Left lung (tissue), 10 donors: ENCODE measurements around the gene DNAJC5. TPM values are rescaled to one million over a fixed set of nuclear protein-coding genes. Genes with fewer than 3 reads are reported as not detected.

Source experiments
- ATAC-seq: fragments of 200-7000 bp; cut with Tn5 transposase; one replicate; pipeline ENCODE4 v1.9.1; 2020; ENCODE audit warnings: moderate library complexity
- DNase-seq, 4 donors: peaks; one replicate each; pipeline ENCODE4 v3.0.0-alpha.2; 2013 to 2020
- H3K27ac ChIP-seq, 2 donors: fragments of 200-600 bp; sonication (generic) in 1 of 2; one replicate each; pipeline versions ENCODE4 v1.5.0 to v1.8.0; 2020 to 2021
- H3K27me3 ChIP-seq, 2 donors: fragments of 200-600 bp; sonication (generic) in 1 of 2; one replicate each; pipeline versions ENCODE4 v1.5.0 to v1.8.0; 2020 to 2021
- H3K36me3 ChIP-seq, 2 donors: fragments of 200-600 bp; sonication (generic) in 1 of 2; one replicate each; pipeline versions ENCODE4 v1.5.0 to v1.8.0; 2020 to 2021
- H3K4me1 ChIP-seq, 2 donors: fragments of 200-600 bp; one replicate each; pipeline ENCODE4 v1.8.0; 2021
- H3K4me3 ChIP-seq, 2 donors: fragments of 200-600 bp; sonication (generic) in 1 of 2; one replicate each; pipeline versions ENCODE4 v1.5.0 to v1.8.0; 2020 to 2021; ENCODE audit warnings: mild to moderate bottlenecking in 1 of 2
- H3K9me3 ChIP-seq, 2 donors: fragments of 200-600 bp; sonication (generic) in 1 of 2; one replicate each; pipeline versions ENCODE4 v1.5.0 to v1.8.0; 2020 to 2021
- intact Hi-C, 2 donors: fragments of 100-400 bp; cut with DNase I; formaldehyde crosslinking; loops; one replicate each; pipeline versions ENCODE4 v1.11.2 to v1.14.2; 2022
- microRNA-seq, 2 donors: library from miRNA; unstranded; fragments of <30 nt; microRNA quantifications; one replicate each; pipeline ENCODE4, GENCODE V29; 2019
- polyA plus RNA-seq, 6 donors: library from polyadenylated mRNA; unstranded; fragments of 120-200 nt; gene quantifications; one replicate each; pipeline ENCODE4 v1.2.1, GENCODE V29; 2013; ENCODE audit not compliant: insufficient read length in 6 of 6
- total RNA-seq, 2 donors: library from RNA; stranded (reverse); fragmentation: NEBNext Ultra II Directional; extraction: Animal tissue kit (Norgen Biotek cat#: 25700); gene quantifications; one replicate each; pipeline ENCODE4 v1.2.1, GENCODE V29; 2021
- TF ChIP-seq, protein P1 (sequence below), 2 donors: fragments of 200-600 bp; sonication (generic) in 1 of 2; IDR thresholded peaks; one replicate each; pipeline versions ENCODE4 v1.5.0 to v1.8.0; 2021; ENCODE audit warnings: antibody characterized with exemption in 2 of 2
- donor health status: DM: no; HTN: yes; CAD: no.
- donor health status: DM: no; HTN: no; CAD: no.

Gene DNAJC5
- total and polyA plus RNA-seq, 8 donors, result 17.5 to 59.5 (median 25.3) TPM

DNA sequence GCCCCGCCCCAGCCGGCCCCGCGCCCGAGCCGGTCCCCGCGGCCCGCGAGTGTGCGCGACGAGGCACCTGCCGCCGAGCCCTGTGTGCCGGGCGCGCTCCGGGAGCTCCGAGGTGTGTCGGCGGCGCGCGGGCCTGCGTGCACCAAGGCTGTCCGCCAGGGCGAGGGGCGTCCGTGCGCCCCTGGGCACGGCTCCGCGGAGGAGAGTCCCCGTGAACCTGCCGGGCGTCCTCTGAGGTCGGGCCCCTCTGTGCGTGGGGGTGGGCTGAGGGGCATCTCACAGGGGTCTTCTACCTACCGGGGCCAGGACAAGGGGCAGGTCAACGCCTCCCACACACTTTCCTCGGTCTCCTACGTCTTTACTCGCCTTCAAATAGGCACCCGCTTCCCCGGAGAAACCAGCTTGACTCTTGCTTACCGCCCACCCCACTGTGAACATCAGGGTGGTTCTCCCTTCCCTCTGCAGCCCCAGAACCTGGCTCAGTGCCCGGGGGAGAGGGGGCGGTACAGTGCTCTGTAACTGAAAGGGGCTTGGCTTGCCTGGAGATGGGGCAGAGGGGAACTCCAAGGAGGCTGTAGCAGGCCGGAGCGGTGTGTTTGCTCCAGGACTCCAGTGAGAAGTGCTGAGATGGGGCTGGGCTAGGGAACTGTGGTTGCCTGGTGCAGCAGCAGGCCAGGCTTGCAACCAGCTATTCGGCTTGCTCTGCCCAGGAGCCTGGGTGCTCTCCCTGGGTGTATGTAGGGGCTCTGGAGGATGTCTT lies 84.8 kb downstream of the DNAJC5 start, which contains the start of gene SAMD10:
Gene SAMD10, minus strand, starts transcription at position 86 of the 760 bp plus-strand sequence. CDS start 175 bp downstream, outside the sequence.
- TF ChIP-seq, protein P1, sequence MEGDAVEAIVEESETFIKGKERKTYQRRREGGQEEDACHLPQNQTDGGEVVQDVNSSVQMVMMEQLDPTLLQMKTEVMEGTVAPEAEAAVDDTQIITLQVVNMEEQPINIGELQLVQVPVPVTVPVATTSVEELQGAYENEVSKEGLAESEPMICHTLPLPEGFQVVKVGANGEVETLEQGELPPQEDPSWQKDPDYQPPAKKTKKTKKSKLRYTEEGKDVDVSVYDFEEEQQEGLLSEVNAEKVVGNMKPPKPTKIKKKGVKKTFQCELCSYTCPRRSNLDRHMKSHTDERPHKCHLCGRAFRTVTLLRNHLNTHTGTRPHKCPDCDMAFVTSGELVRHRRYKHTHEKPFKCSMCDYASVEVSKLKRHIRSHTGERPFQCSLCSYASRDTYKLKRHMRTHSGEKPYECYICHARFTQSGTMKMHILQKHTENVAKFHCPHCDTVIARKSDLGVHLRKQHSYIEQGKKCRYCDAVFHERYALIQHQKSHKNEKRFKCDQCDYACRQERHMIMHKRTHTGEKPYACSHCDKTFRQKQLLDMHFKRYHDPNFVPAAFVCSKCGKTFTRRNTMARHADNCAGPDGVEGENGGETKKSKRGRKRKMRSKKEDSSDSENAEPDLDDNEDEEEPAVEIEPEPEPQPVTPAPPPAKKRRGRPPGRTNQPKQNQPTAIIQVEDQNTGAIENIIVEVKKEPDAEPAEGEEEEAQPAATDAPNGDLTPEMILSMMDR (IDR thresholded peaks at IDR 0.05), result no peak

DNA sequence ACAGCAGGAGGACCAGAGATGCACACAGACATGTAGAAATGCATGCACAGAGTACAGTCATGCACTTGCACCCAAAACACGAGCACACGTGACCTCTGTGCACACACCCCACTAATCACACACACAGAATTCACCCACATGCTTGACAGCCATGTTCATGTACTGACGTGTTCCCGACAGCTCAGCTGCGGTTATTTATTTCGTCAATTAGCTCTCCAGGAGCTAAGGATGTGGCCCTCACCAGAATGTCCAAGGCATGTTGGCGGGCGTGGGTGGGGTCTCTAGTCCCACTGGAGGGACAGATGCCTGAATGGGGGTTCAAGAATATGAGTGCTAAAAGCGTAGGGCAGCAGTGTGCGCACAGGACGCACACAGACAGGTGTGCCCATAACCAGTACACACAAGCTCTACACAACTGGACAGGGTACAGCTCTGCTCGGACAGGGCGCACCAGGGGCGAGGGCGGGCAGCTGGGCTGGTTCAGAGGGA lies 85.4 kb downstream of the DNAJC5 start:
- Histone ChIP-seq H3K36me3 (peaks cover 0 to 30% of the 10 kb centered on the region in 2 donors), H3K9me3 (no peaks in the 10 kb centered on the region), H3K27ac (peak overlapping the region; percentile 23 to 90), H3K27me3 (no peaks in the 10 kb centered on the region), H3K4me3 (peak overlapping the region; percentile 97 to 99), H3K4me1 (peaks cover 22 to 53% of the 10 kb centered on the region in 2 donors)
- intact Hi-C loops, result no loop called here
- DNase-seq (no peak), ATAC-seq (peak; percentile 2)
- TF ChIP-seq, protein P1 (IDR thresholded peaks at IDR 0.05), result no peak

More for the DNA sequence above, 84.8 kb downstream of the DNAJC5 start, which contains the start of gene SAMD10:
- intact Hi-C loops, result no loop called here
- ATAC-seq (peak; percentile 14), DNase-seq (peak in 3 of 4 donors; percentile 56 to 79 (median 77))
- Histone ChIP-seq H3K36me3 (peaks cover 0 to 23% of the 10 kb centered on the region in 2 donors), H3K27ac (peak within 1 kb of the TSS; percentile 44 to 90), H3K27me3 (no peaks in the 10 kb centered on the region), H3K4me1 (peaks cover 22 to 53% of the 10 kb centered on the region in 2 donors), H3K4me3 (peak within 1 kb of the TSS; percentile 52 to 97), H3K9me3 (no peaks in the 10 kb centered on the region)

DNA sequence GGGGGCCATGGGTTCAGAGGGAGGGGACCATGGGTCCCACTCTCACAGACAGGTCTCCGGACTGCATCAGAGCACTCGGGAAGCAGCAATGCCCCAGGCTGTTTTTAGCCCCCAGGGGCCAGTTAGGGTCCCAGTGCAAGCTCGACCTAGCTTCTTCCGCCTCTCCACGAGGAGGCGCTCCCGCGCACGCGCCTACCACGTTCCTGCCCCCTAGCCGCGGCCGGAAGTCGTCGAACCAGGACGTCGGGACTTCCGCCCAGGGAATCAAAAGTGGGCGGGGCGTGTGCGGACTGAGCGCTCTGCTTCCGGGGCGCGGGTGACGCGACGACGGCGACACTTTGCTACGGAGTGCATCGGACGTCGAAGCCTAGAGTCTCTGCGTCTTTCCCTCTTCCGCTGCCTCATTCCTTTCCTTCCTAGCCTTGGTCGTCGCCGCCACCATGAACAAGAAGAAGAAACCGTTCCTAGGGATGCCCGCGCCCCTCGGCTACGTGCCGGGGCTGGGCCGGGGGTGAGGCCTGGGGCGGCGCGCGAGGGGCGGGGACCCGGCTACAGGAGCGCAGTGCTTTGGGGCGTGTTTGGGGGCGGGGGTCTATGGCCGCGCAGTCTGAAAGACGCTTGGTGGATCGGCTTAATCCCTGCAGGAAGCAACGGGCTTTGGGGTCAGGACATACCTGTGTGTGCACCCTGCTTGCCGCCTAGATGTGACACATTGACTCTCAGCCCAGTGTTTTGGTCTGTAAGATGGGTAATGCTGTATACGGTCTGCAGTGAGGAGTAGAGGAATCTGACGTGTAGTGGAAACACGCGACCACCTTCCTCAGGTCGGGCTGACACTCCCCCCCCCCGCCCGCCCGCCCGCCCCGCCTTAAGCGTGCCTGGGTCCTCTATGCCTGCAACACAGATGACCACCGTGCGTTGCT lies 86.1 kb downstream of the DNAJC5 start, which contains the start of gene PRPF6:
Gene PRPF6, plus strand, starts transcription at position 327 of the 923 bp plus-strand sequence. Its CDS starts 114 bp downstream, at position 441.
- TF ChIP-seq, protein P1 (IDR thresholded peaks at IDR 0.05), result peak; percentile 59 to 73
- H3K9me3 ChIP-seq, result no peaks in the 10 kb centered on the region
- H3K4me1 ChIP-seq, result peaks cover 22 to 53% of the 10 kb centered on the region in 2 donors
- peaks cover 0 to 33% of the 10 kb centered on the region in 2 donors for H3K36me3 ChIP-seq
- peak within 1 kb of the TSS; percentile 97 to 99 for H3K4me3 ChIP-seq
- H3K27me3 ChIP-seq, result no peaks in the 10 kb centered on the region
- intact Hi-C loops, result no loop called here
- DNase-seq, result peak; percentile 89 to 99 (median 96)
- peak within 1 kb of the TSS; percentile 23 to 90 for H3K27ac ChIP-seq
- peak; percentile 92 for ATAC-seq

DNA sequence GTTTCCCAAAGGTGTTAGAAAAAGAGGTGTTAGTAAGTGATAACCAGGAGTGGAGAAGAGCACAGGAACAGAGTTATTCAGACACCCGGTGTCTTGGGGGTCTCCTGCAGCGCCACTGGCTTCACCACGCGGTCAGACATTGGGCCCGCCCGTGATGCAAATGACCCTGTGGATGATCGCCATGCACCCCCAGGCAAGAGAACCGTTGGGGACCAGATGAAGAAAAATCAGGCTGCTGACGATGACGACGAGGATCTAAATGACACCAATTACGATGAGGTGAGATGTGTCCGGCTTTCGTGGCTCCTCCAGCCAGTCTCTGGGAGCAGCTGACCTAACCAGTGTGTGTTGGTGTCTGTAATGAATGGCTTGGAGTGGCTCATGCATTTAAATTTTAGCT lies 88.0 kb downstream of the DNAJC5 start:
- ATAC-seq, result no peak
- no peaks in the 10 kb centered on the region for H3K9me3 ChIP-seq
- H3K27ac ChIP-seq, result no peak overlapping the region
- DNase-seq, result peak in 1 of 4 donors; percentile 43
- H3K36me3 ChIP-seq, result peaks cover 0 to 51% of the 10 kb centered on the region in 2 donors
- H3K27me3 ChIP-seq, result no peaks in the 10 kb centered on the region
- H3K4me1 ChIP-seq, result peaks cover 22 to 48% of the 10 kb centered on the region in 2 donors
- TF ChIP-seq, protein P1 (IDR thresholded peaks at IDR 0.05), result no peak
- H3K4me3 ChIP-seq, result no peak overlapping the region
- intact Hi-C loops, result no loop called here

Small RNA genes lying within 50 kb of the gene (microRNA-seq; reads per million reads assigned to microRNA genes)
- gene MIR1914 (0.34 to 0.55 reads per million in 2 donors), gene MIR647 (0 to 0.17 reads per million in 2 donors), gene MIR941-1 (0 reads per million in 2 donors), gene MIR941-2 (0 reads per million in 2 donors), gene MIR941-3 (0 reads per million in 2 donors), gene MIR941-4 (0 reads per million in 2 donors), gene MIR941-5 (0 reads per million in 2 donors)

Other genes with a start within 250 kb of the DNAJC5 start
- gene STMN3, start 241.7 kb upstream of the DNAJC5 start, total RNA-seq, result 10 to 100 TPM; 12.6 to 13.1 TPM
- 10 to 100 TPM; 29.1 to 47.0 (median 37.0) TPM for gene STMN3, start 241.7 kb upstream of the DNAJC5 start, polyA plus RNA-seq
- 10 to 100 TPM; 22.3 to 38.8 TPM for gene RTEL1, start 236.8 kb upstream of the DNAJC5 start, total RNA-seq
- gene RTEL1, start 236.8 kb upstream of the DNAJC5 start, polyA plus RNA-seq, result 10 to 100 TPM; 19.6 to 28.7 (median 21.6) TPM
- 10 to 100 TPM in 1 of 2 donors, 1 to 10 TPM in 1; 3.6 to 17.6 TPM for gene TNFRSF6B, start 198.5 kb upstream of the DNAJC5 start, total RNA-seq
- gene TNFRSF6B, start 198.5 kb upstream of the DNAJC5 start, polyA plus RNA-seq, result 1 to 10 TPM; 1.6 to 3.5 (median 2.2) TPM
- gene ARFRP1, start 187.2 kb upstream of the DNAJC5 start, total RNA-seq, result 10 to 100 TPM; 38.2 to 46.9 TPM
- 10 to 100 TPM; 29.1 to 34.9 (median 31.9) TPM for gene ARFRP1, start 187.2 kb upstream of the DNAJC5 start, polyA plus RNA-seq
- gene ZGPAT, start 187.1 kb upstream of the DNAJC5 start, total RNA-seq, result 10 to 100 TPM; 26.2 to 28.8 TPM
- 10 to 100 TPM; 13.7 to 22.7 (median 18.1) TPM for gene ZGPAT, start 187.1 kb upstream of the DNAJC5 start, polyA plus RNA-seq
- 1 to 10 TPM; 7.1 to 7.2 TPM for gene LIME1, start 158.5 kb upstream of the DNAJC5 start, total RNA-seq
- gene LIME1, start 158.5 kb upstream of the DNAJC5 start, polyA plus RNA-seq, result 10 to 100 TPM in 1 of 6 donors, 1 to 10 TPM in 5; 3.0 to 10.8 (median 5.4) TPM
- gene SLC2A4RG, start 155.3 kb upstream of the DNAJC5 start, total RNA-seq, result 10 to 100 TPM; 61.1 to 66.8 TPM
- gene SLC2A4RG, start 155.3 kb upstream of the DNAJC5 start, polyA plus RNA-seq, result 100 to 1,000 TPM in 4 of 6 donors, 10 to 100 TPM in 2; 70.5 to 166 (median 105) TPM
- 10 to 100 TPM in 1 of 2 donors, 1 to 10 TPM in 1; 9.2 to 11.3 TPM for gene ZBTB46, start 63.9 kb upstream of the DNAJC5 start, total RNA-seq
- 10 to 100 TPM in 4 of 6 donors, 1 to 10 TPM in 2; 9.4 to 16.3 (median 12.4) TPM for gene ZBTB46, start 63.9 kb upstream of the DNAJC5 start, polyA plus RNA-seq
- under 1 TPM in 1 of 2 donors, not detected in 1; 0.18 TPM for gene ABHD16B, start 33.6 kb upstream of the DNAJC5 start, total RNA-seq
- not detected for gene ABHD16B, start 33.6 kb upstream of the DNAJC5 start, polyA plus RNA-seq
- 100 to 1,000 TPM; 105 to 116 TPM for gene TPD52L2, start 29.9 kb upstream of the DNAJC5 start, total RNA-seq
- 10 to 100 TPM; 82.6 to 95.5 (median 85.9) TPM for gene TPD52L2, start 29.9 kb upstream of the DNAJC5 start, polyA plus RNA-seq
- gene UCKL1, start 61.3 kb downstream of the DNAJC5 start, total RNA-seq, result 10 to 100 TPM; 26.7 to 31.6 TPM
- 10 to 100 TPM; 47.1 to 68.8 (median 60.0) TPM for gene UCKL1, start 61.3 kb downstream of the DNAJC5 start, polyA plus RNA-seq
- 10 to 100 TPM; 16.4 to 16.9 TPM for gene ZNF512B, start 74.8 kb downstream of the DNAJC5 start, total RNA-seq
- 10 to 100 TPM; 23.1 to 38.3 (median 30.4) TPM for gene ZNF512B, start 74.8 kb downstream of the DNAJC5 start, polyA plus RNA-seq
- gene SAMD10, start 84.5 kb downstream of the DNAJC5 start, total RNA-seq, result 1 to 10 TPM; 4.6 to 6.0 TPM
- 10 to 100 TPM in 1 of 6 donors, 1 to 10 TPM in 5; 5.7 to 10.5 (median 8.0) TPM for gene SAMD10, start 84.5 kb downstream of the DNAJC5 start, polyA plus RNA-seq
- 10 to 100 TPM; 49.8 to 53.7 TPM for gene PRPF6, start 86.0 kb downstream of the DNAJC5 start, total RNA-seq
- 10 to 100 TPM; 75.1 to 85.4 (median 82.3) TPM for gene PRPF6, start 86.0 kb downstream of the DNAJC5 start, polyA plus RNA-seq
- 1 to 10 TPM in 1 of 2 donors, under 1 TPM in 1; 0.76 to 1.0 TPM for gene C20orf204, start 141.1 kb downstream of the DNAJC5 start, total RNA-seq
- gene C20orf204, start 141.1 kb downstream of the DNAJC5 start, polyA plus RNA-seq, result 1 to 10 TPM in 5 of 6 donors, under 1 TPM in 1; 0.86 to 1.9 (median 1.2) TPM
- 10 to 100 TPM; 40.3 to 69.2 TPM for gene SOX18, start 154.5 kb downstream of the DNAJC5 start, total RNA-seq
- 10 to 100 TPM; 11.5 to 25.5 (median 16.7) TPM for gene SOX18, start 154.5 kb downstream of the DNAJC5 start, polyA plus RNA-seq
- gene TCEA2, start 168.1 kb downstream of the DNAJC5 start, total RNA-seq, result 10 to 100 TPM; 31.2 to 34.3 TPM
- 10 to 100 TPM; 68.5 to 93.0 (median 79.1) TPM for gene TCEA2, start 168.1 kb downstream of the DNAJC5 start, polyA plus RNA-seq
- 10 to 100 TPM; 23.4 to 63.9 TPM for gene RGS19, start 184.4 kb downstream of the DNAJC5 start, total RNA-seq
- gene RGS19, start 184.4 kb downstream of the DNAJC5 start, polyA plus RNA-seq, result 10 to 100 TPM in 1 of 6 donors, 1 to 10 TPM in 5; 6.3 to 13.3 (median 8.3) TPM
- gene OPRL1, start 185.0 kb downstream of the DNAJC5 start, total RNA-seq, result 1 to 10 TPM; 1.8 to 2.0 TPM
- 1 to 10 TPM; 1.9 to 2.5 (median 2.2) TPM for gene OPRL1, start 185.0 kb downstream of the DNAJC5 start, polyA plus RNA-seq
- gene LKAAEAR1, start 189.3 kb downstream of the DNAJC5 start, total RNA-seq, result under 1 TPM in 1 of 2 donors, not detected in 1; 0.45 TPM
- gene LKAAEAR1, start 189.3 kb downstream of the DNAJC5 start, polyA plus RNA-seq, result under 1 TPM; 0.38 to 0.70 (median 0.50) TPM
- not detected for gene NPBWR2, start 212.4 kb downstream of the DNAJC5 start, total RNA-seq
- gene NPBWR2, start 212.4 kb downstream of the DNAJC5 start, polyA plus RNA-seq, result not detected